ENCODE measurements around the gene H2BW1. TPM values are rescaled to one million over a fixed set of nuclear protein-coding genes. Genes with fewer than 3 reads are reported as not detected.

Gene H2BW1
- total RNA-seq, 1 experiment from 2014 or later = not detected

GRCh38 chrX:104045642-104046041, 32.1 kb upstream of the H2BW1 start:
- DNase-seq (ENCODE audit: low spot score) = no peak
- POLR2A ChIA-PET (ENCODE audit: low non-redundant PET) = no interaction called here
- Histone ChIP-seq H3K36me3 (ENCODE audit: insufficient read depth, low read length, poor library complexity, severe bottlenecking) (no peaks in the 10 kb centered on the region), H3K9me3 (ENCODE audit: low read depth, low read length, poor library complexity, severe bottlenecking) (no peaks in the 10 kb centered on the region), H3K27me3 (replicated peaks; ENCODE audit: insufficient read depth, low read depth, low read length, poor library complexity) (no peaks in the 10 kb centered on the region), H3K27ac (ENCODE audit: low read depth, low read length, poor library complexity, severe bottlenecking) (no peak overlapping the region), H3K4me3 (ENCODE audit: low read depth, low read length, poor library complexity, severe bottlenecking) (no peak overlapping the region), H3K4me1 (ENCODE audit: insufficient read depth, low read length, poor library complexity, severe bottlenecking) (no peaks in the 10 kb centered on the region)
- intact Hi-C loops (cut with micrococcal nuclease; ENCODE audit: unreplicated experiment) = no loop called here
- CTCF ChIA-PET = no interaction called here
- BruUV-seq (replicated peaks) = no TSS peak
- TF ChIP-seq EZH2 (IDR thresholded peaks at IDR 0.05; ENCODE audit: borderline replicate concordance, low read depth, low read length, poor library complexity, severe bottlenecking) = no peak
- TF ChIP-seq CTCF (conservative IDR thresholded peaks at IDR 0.05; ENCODE audit: low read depth, low read length) = no peak

GRCh38 chrX:104041003-104041402, 27.5 kb upstream of the H2BW1 start:
- no peaks in the 10 kb centered on the region for H3K36me3 ChIP-seq (ENCODE audit: insufficient read depth, low read length, poor library complexity, severe bottlenecking)
- DNase-seq (ENCODE audit: low spot score) = no peak
- H3K27me3 ChIP-seq (replicated peaks; ENCODE audit: insufficient read depth, low read depth, low read length, poor library complexity) = no peaks in the 10 kb centered on the region
- no peaks in the 10 kb centered on the region for H3K4me1 ChIP-seq (ENCODE audit: insufficient read depth, low read length, poor library complexity, severe bottlenecking)
- no peak overlapping the region for H3K4me3 ChIP-seq (ENCODE audit: low read depth, low read length, poor library complexity, severe bottlenecking)
- TF ChIP-seq CTCF (conservative IDR thresholded peaks at IDR 0.05; ENCODE audit: low read depth, low read length) = no peak
- no peak for TF ChIP-seq EZH2 (IDR thresholded peaks at IDR 0.05; ENCODE audit: borderline replicate concordance, low read depth, low read length, poor library complexity, severe bottlenecking)
- POLR2A ChIA-PET (ENCODE audit: low non-redundant PET) = no interaction called here
- intact Hi-C loops (cut with micrococcal nuclease; ENCODE audit: unreplicated experiment) = no loop called here
- no TSS peak for BruUV-seq (replicated peaks)
- no peaks in the 10 kb centered on the region for H3K9me3 ChIP-seq (ENCODE audit: low read depth, low read length, poor library complexity, severe bottlenecking)
- CTCF ChIA-PET = no interaction called here
- H3K27ac ChIP-seq (ENCODE audit: low read depth, low read length, poor library complexity, severe bottlenecking) = no peak overlapping the region

- H3K27me3 ChIP-seq (replicated peaks; ENCODE audit: insufficient read depth, low read depth, low read length, poor library complexity) = no peaks in the 10 kb centered on the region
- ChIA-PET CTCF (no interaction called here), POLR2A (ENCODE audit: low non-redundant PET) (no interaction called here)
- TF ChIP-seq CTCF (conservative IDR thresholded peaks at IDR 0.05; ENCODE audit: low read depth, low read length) (no peak), EZH2 (IDR thresholded peaks at IDR 0.05; ENCODE audit: borderline replicate concordance, low read depth, low read length, poor library complexity, severe bottlenecking) (no peak)
- H3K36me3 ChIP-seq (ENCODE audit: insufficient read depth, low read length, poor library complexity, severe bottlenecking) = no peaks in the 10 kb centered on the region
- H3K4me1 ChIP-seq (ENCODE audit: insufficient read depth, low read length, poor library complexity, severe bottlenecking) = no peaks in the 10 kb centered on the region
- no peak within 1 kb of the TSS for H3K4me3 ChIP-seq (ENCODE audit: low read depth, low read length, poor library complexity, severe bottlenecking)
- intact Hi-C loops (cut with micrococcal nuclease; ENCODE audit: unreplicated experiment) = no loop called here
- no TSS peak for BruUV-seq (replicated peaks)
- no peaks in the 10 kb centered on the region for H3K9me3 ChIP-seq (ENCODE audit: low read depth, low read length, poor library complexity, severe bottlenecking)
- DNase-seq (ENCODE audit: low spot score) = no peak
- H3K27ac ChIP-seq (ENCODE audit: low read depth, low read length, poor library complexity, severe bottlenecking) = no peak within 1 kb of the TSS
Observed at GRCh38 chrX:104039689-104040505, 26.4 kb upstream of the H2BW1 start, which contains the start of gene H2BW2. Gene H2BW2, plus strand, starts transcription at chrX:104039956. Its CDS starts 39 bp downstream, at chrX:104039995.

Measured in A673 (cell line).